HepG2 (cell line): ENCODE data around the gene GALNT11. TPM values are rescaled to one million over a fixed set of nuclear protein-coding genes. Genes with fewer than 3 reads are reported as not detected.

ENCODE experiments used
- ATAC-seq: fragments of 200-7000 bp; cut with Tn5 transposase; 3 replicates; pipeline ENCODE4 v1.9.1; 2020; ENCODE audit warnings: mild to moderate bottlenecking, moderate library complexity
- BruUV-seq: library from RNA; stranded (reverse); fragments of 400-500 nt; replicated peaks from 2 replicates; lab custom pipeline; 2021; lab: Mats Ljungman, UMichigan
- CTCF ChIA-PET: fragments of 300-600 bp; formaldehyde crosslinking; extraction: SDS; loops from one replicate; lab custom pipeline; 2021; ENCODE audit warnings: low total read pairs, inconsistent platforms, low intra/inter-chr PET ratio; lab: Yijun Ruan, JAX
- POLR2A ChIA-PET: fragments of 350-600 bp; sonication (Branson Sonifier 250); formaldehyde crosslinking; loops from one replicate; lab custom pipeline; 2020; ENCODE audit warnings: antibody characterized with exemption, inconsistent platforms; lab: Yijun Ruan, JAX
- DNase-seq: peaks from one replicate; pipeline ENCODE4 v3.0.0-alpha.2; 2015; ENCODE audit warnings: low spot score
- FAIRE-seq: peaks from 3 replicates; lab custom pipeline; 2011; peaks lifted over from hg19 to GRCh38; lab: Jason Lieb, UNC
- H2AFZ ChIP-seq: one replicate; pipeline ENCODE4 v1.6.1; 2011; ENCODE audit warnings: low read length, inconsistent platforms
- H3K27ac ChIP-seq: fragments of 300-600 bp; 3 replicates; pipeline ENCODE4 v1.8.0; 2011; ENCODE audit warnings: mixed run types, mild to moderate bottlenecking, mixed read lengths, low read length, inconsistent platforms; ENCODE audit not compliant: insufficient read depth; ENCODE audit errors: extremely low read length
- H3K27me3 ChIP-seq, 2 experiments: fragments of 200-600 bp in 1 of 2; 2 replicates in 1 of 2; 3 replicates in 1 of 2; pipeline versions ENCODE4 v1.6.0 to v1.8.0; 2011; ENCODE audit warnings: low read length in 2 of 2, mild to moderate bottlenecking in 2 of 2, moderate library complexity in 2 of 2, inconsistent platforms in 1 of 2; ENCODE audit not compliant: insufficient read depth in 2 of 2, control insufficient read depth in 1 of 2
- H3K36me3 ChIP-seq, 2 experiments: fragments of 200-600 bp in 1 of 2; replicated peaks in 1 of 2; 2 replicates in 1 of 2; 3 replicates in 1 of 2; pipeline versions ENCODE4 v1.5.1 to v1.8.0; 2011; ENCODE audit warnings: low read length in 2 of 2, inconsistent platforms in 1 of 2; ENCODE audit not compliant: insufficient read depth in 2 of 2, control insufficient read depth in 1 of 2
- H3K4me1 ChIP-seq: 2 replicates; pipeline ENCODE4 v1.5.1; 2012; ENCODE audit warnings: low read length, inconsistent platforms; ENCODE audit not compliant: insufficient read depth
- H3K4me2 ChIP-seq: 2 replicates; pipeline ENCODE4 v1.6.0; 2011; ENCODE audit warnings: low read depth, low read length, inconsistent platforms
- H3K4me3 ChIP-seq, 3 experiments: fragments of 200-600 bp in 1 of 3; sonication (generic), shearing (Covaris generic) in 1 of 3; replicated peaks in 1 of 3; 2 replicates each; pipeline ENCODE4 v1.5.1; 2011 to 2016; ENCODE audit warnings: low read length in 3 of 3, inconsistent platforms in 2 of 3, low read depth in 2 of 3, mild to moderate bottlenecking in 2 of 3, control low read depth in 1 of 3, mixed read lengths in 1 of 3; ENCODE audit not compliant: insufficient read depth in 1 of 3
- H3K79me2 ChIP-seq: one replicate; pipeline ENCODE4 v1.6.1; 2011; ENCODE audit warnings: low read length, inconsistent platforms; ENCODE audit not compliant: insufficient read depth
- H3K9ac ChIP-seq: 2 replicates; pipeline ENCODE4 v1.6.0; 2011; ENCODE audit warnings: mild to moderate bottlenecking, low read depth, low read length, inconsistent platforms; ENCODE audit not compliant: insufficient read depth
- H3K9me3 ChIP-seq: 2 replicates; pipeline ENCODE4 v1.5.1; 2012; ENCODE audit warnings: mild to moderate bottlenecking, low read length
- H4K20me1 ChIP-seq: 2 replicates; pipeline ENCODE4 v1.6.0; 2011; ENCODE audit warnings: inconsistent platforms, mild to moderate bottlenecking, low read length, moderate library complexity; ENCODE audit not compliant: insufficient read depth
- ASH2L ChIP-seq: fragments of 300-600, 200-600 bp; sonication (generic); IDR thresholded peaks from 2 replicates; pipeline ENCODE4 v1.7.0; 2017; ENCODE audit warnings: low read depth, mild to moderate bottlenecking, moderate library complexity, mixed read lengths, low read length; ENCODE audit not compliant: insufficient read length
- BORCS8-MEF2B ChIP-seq: sonication (generic); formaldehyde crosslinking; IDR thresholded peaks from 2 replicates; pipeline ENCODE4 v1.8.0; 2022; ENCODE audit warnings: mild to moderate bottlenecking, missing genetic modification reagents
- HDAC2 ChIP-seq: sonication (generic); formaldehyde crosslinking; IDR thresholded peaks from 2 replicates; pipeline ENCODE4 v1.4.0; 2020; ENCODE audit warnings: missing genetic modification reagents
- HIVEP1 ChIP-seq: sonication (generic); formaldehyde crosslinking; IDR thresholded peaks from 2 replicates; pipeline ENCODE4 v1.4.0; 2020; ENCODE audit warnings: mild to moderate bottlenecking, missing genetic modification reagents
- IRF2 ChIP-seq: IDR thresholded peaks from 2 replicates; pipeline ENCODE4 v1.6.1; 2018; ENCODE audit warnings: missing genetic modification reagents, missing compliant biosample characterization
- MBD4 ChIP-seq: IDR thresholded peaks from 2 replicates; pipeline ENCODE4 v1.6.1; 2012; ENCODE audit warnings: low read length, inconsistent platforms, borderline replicate concordance
- PRMT3 ChIP-seq: sonication (generic); formaldehyde crosslinking; IDR thresholded peaks from 2 replicates; pipeline ENCODE4 v1.8.1; 2022; ENCODE audit warnings: low read depth, mild to moderate bottlenecking, moderate library complexity, missing genetic modification reagents, borderline replicate concordance
- SNAPC2 ChIP-seq: sonication (generic); formaldehyde crosslinking; IDR thresholded peaks from 2 replicates; pipeline ENCODE4 v1.8.1; 2022; ENCODE audit warnings: mild to moderate bottlenecking, missing genetic modification reagents
- SRSF1 ChIP-seq: fragments of 200-400 bp; formaldehyde crosslinking; optimal IDR thresholded peaks from 2 replicates; pipeline ENCODE3; 2017; ENCODE audit warnings: mild to moderate bottlenecking, low read depth, low read length, moderate library complexity
- ZMAT3 ChIP-seq: sonication (generic); formaldehyde crosslinking; conservative IDR thresholded peaks from 2 replicates; pipeline ENCODE4 v1.7.0; 2021; ENCODE audit warnings: missing genetic modification reagents
- ZNF619 ChIP-seq: sonication (generic); formaldehyde crosslinking; IDR thresholded peaks from 2 replicates; pipeline ENCODE4 v1.4.0; 2020; ENCODE audit warnings: mild to moderate bottlenecking, missing genetic modification reagents
- ZNF792 ChIP-seq: IDR thresholded peaks from 2 replicates; pipeline ENCODE4 v1.6.1; 2016
- WGBS: methylation state at CpG from one replicate; pipeline ENCODE4 v1.1.6; 2017; ENCODE audit warnings: low lambda C conversion rate; 5-methylcytosine and 5-hydroxymethylcytosine counted together
- in situ Hi-C: cut with HindIII; loops from 2 replicates; pipeline ENCODE4 v1.10.0; 2017; ENCODE audit warnings: low pct_unique_long_range_greater_than_20kb; ENCODE audit not compliant: extremely low pct_ligation_motif_present
- intact Hi-C: fragments of 100-400 bp; cut with micrococcal nuclease; formaldehyde crosslinking; loops from one replicate; pipeline ENCODE4 v1.10.0; 2022; ENCODE audit not compliant: unreplicated experiment
- polyA plus RNA-seq, 8 experiments: library from polyadenylated mRNA; depleted of rRNA in 3 of 8; stranded (reverse) in 7 of 8; unstranded in 1 of 8; fragments of >200 nt; fragmentation: Illumina TruSeq in 4 of 8; extraction: Trizol in 4 of 8; gene quantifications; 2 replicates each; pipeline versions ENCODE4 v1.2.1 to v1.2.3, GENCODE V29; 2011 to 2016; ENCODE audit warnings: low read depth in 4 of 8, missing spikeins in 1 of 8, mixed read lengths in 1 of 8; ENCODE audit not compliant: insufficient read depth in 1 of 8
- total RNA-seq, 5 experiments: library from RNA; depleted of rRNA; stranded (reverse); fragments of >200 nt; fragmentation: Illumina TruSeq; extraction: Trizol; gene quantifications; 2 replicates each; pipeline ENCODE4 v1.2.3, GENCODE V29; 2016; ENCODE audit warnings: low read depth in 1 of 5
- TF ChIP-seq, protein P1 (sequence below): sonication (generic); formaldehyde crosslinking; IDR thresholded peaks from 2 replicates; pipeline ENCODE4 v1.8.1; 2022; ENCODE audit warnings: low read depth, mild to moderate bottlenecking, missing genetic modification reagents
- TF ChIP-seq, protein P2 (sequence below): sonication (generic); formaldehyde crosslinking; IDR thresholded peaks from 2 replicates; pipeline ENCODE4 v1.8.1; 2023; ENCODE audit warnings: missing genetic modification reagents, mild to moderate bottlenecking, borderline replicate concordance
- TF ChIP-seq, protein P3 (sequence below): sonication (generic); formaldehyde crosslinking; IDR thresholded peaks from 2 replicates; pipeline ENCODE4 v1.4.0; 2020; ENCODE audit warnings: missing genetic modification reagents, borderline replicate concordance
- TF ChIP-seq, protein P4 (sequence below): sonication (generic); formaldehyde crosslinking; IDR thresholded peaks from 2 replicates; pipeline ENCODE4 v1.5.0; 2020; ENCODE audit warnings: mild to moderate bottlenecking, missing genetic modification reagents, borderline replicate concordance

GALNT11 gene
- total and polyA plus RNA-seq, 2 of the 13 experiments (the other 11 are each of a cell fraction or from before 2014, with no cell fraction given) = 9.3 to 16.3 TPM

DNA sequence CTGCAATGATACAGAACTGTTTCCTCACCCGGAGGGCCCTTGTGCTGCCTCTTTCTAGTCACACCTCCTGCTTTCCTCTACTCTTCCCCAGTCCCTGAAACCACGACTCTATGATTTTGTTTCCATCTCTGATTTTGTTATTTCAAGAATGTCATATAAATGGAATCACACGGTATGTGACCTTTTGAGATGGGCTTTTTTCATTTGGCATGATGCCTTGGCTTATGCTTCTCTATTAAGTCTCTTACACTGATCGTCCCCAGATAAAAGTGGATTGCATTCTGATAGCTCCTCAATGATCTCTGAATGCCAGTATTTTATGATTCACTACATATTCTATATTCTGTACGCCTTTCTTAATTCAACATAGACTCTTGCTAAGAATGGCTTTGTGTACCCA, 78.2 kb downstream of the GALNT11 start:
- Histone ChIP-seq H3K9me3 (no peaks in the 10 kb centered on the region), H2AFZ (no peak overlapping the region), H3K36me3 (peaks cover 0 to 7% of the 10 kb centered on the region in 2 experiments; a peak in 2 of 5 replicates), H3K79me2 (no peaks in the 10 kb centered on the region), H3K9ac (no peak overlapping the region), H4K20me1 (no peaks in the 10 kb centered on the region), H3K27me3 (no peaks in the 10 kb centered on the region), H3K4me2 (no peak overlapping the region), H3K4me1 (no peaks in the 10 kb centered on the region), H3K4me3 (no peak overlapping the region), H3K27ac (no peak overlapping the region)
- POLR2A ChIA-PET = no interaction called here
- FAIRE-seq (no peak), DNase-seq (no peak), ATAC-seq (no peak)
- in situ Hi-C loops (no loop called here), intact Hi-C loops (no loop called here)
- WGBS = 95% methylated on average over 5 of the region's 5 CpGs
- CTCF ChIA-PET = no interaction called here
- no TSS peak for BruUV-seq
- no peak for TF ChIP-seq HIVEP1
- no peak for TF ChIP-seq PRMT3 (CRISPR knock-in tag)
- no peak for TF ChIP-seq SNAPC2 (CRISPR knock-in tag)
- no peak for TF ChIP-seq ZNF619 (CRISPR knock-in tag)
- no peak for TF ChIP-seq BORCS8-MEF2B
- TF ChIP-seq ASH2L = no peak
- TF ChIP-seq IRF2 (CRISPR knock-in tag) = no peak
- no peak for TF ChIP-seq MBD4
- no peak for TF ChIP-seq SRSF1
- TF ChIP-seq, protein P1, sequence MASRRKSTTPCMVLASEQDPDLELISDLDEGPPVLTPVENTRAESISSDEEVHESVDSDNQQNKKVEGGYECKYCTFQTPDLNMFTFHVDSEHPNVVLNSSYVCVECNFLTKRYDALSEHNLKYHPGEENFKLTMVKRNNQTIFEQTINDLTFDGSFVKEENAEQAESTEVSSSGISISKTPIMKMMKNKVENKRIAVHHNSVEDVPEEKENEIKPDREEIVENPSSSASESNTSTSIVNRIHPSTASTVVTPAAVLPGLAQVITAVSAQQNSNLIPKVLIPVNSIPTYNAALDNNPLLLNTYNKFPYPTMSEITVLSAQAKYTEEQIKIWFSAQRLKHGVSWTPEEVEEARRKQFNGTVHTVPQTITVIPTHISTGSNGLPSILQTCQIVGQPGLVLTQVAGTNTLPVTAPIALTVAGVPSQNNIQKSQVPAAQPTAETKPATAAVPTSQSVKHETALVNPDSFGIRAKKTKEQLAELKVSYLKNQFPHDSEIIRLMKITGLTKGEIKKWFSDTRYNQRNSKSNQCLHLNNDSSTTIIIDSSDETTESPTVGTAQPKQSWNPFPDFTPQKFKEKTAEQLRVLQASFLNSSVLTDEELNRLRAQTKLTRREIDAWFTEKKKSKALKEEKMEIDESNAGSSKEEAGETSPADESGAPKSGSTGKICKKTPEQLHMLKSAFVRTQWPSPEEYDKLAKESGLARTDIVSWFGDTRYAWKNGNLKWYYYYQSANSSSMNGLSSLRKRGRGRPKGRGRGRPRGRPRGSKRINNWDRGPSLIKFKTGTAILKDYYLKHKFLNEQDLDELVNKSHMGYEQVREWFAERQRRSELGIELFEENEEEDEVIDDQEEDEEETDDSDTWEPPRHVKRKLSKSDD (CRISPR knock-in tag) = no peak
- TF ChIP-seq, protein P2, sequence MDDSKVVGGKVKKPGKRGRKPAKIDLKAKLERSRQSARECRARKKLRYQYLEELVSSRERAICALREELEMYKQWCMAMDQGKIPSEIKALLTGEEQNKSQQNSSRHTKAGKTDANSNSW (CRISPR knock-in tag) = no peak
- no peak for TF ChIP-seq ZNF792 (CRISPR knock-in tag)
- TF ChIP-seq, protein P3, sequence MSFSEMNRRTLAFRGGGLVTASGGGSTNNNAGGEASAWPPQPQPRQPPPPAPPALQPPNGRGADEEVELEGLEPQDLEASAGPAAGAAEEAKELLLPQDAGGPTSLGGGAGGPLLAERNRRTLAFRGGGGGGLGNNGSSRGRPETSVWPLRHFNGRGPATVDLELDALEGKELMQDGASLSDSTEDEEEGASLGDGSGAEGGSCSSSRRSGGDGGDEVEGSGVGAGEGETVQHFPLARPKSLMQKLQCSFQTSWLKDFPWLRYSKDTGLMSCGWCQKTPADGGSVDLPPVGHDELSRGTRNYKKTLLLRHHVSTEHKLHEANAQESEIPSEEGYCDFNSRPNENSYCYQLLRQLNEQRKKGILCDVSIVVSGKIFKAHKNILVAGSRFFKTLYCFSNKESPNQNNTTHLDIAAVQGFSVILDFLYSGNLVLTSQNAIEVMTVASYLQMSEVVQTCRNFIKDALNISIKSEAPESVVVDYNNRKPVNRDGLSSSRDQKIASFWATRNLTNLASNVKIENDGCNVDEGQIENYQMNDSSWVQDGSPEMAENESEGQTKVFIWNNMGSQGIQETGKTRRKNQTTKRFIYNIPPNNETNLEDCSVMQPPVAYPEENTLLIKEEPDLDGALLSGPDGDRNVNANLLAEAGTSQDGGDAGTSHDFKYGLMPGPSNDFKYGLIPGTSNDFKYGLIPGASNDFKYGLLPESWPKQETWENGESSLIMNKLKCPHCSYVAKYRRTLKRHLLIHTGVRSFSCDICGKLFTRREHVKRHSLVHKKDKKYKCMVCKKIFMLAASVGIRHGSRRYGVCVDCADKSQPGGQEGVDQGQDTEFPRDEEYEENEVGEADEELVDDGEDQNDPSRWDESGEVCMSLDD (CRISPR knock-in tag) = no peak
- no peak for TF ChIP-seq HDAC2 (CRISPR knock-in tag)
- TF ChIP-seq, protein P4, sequence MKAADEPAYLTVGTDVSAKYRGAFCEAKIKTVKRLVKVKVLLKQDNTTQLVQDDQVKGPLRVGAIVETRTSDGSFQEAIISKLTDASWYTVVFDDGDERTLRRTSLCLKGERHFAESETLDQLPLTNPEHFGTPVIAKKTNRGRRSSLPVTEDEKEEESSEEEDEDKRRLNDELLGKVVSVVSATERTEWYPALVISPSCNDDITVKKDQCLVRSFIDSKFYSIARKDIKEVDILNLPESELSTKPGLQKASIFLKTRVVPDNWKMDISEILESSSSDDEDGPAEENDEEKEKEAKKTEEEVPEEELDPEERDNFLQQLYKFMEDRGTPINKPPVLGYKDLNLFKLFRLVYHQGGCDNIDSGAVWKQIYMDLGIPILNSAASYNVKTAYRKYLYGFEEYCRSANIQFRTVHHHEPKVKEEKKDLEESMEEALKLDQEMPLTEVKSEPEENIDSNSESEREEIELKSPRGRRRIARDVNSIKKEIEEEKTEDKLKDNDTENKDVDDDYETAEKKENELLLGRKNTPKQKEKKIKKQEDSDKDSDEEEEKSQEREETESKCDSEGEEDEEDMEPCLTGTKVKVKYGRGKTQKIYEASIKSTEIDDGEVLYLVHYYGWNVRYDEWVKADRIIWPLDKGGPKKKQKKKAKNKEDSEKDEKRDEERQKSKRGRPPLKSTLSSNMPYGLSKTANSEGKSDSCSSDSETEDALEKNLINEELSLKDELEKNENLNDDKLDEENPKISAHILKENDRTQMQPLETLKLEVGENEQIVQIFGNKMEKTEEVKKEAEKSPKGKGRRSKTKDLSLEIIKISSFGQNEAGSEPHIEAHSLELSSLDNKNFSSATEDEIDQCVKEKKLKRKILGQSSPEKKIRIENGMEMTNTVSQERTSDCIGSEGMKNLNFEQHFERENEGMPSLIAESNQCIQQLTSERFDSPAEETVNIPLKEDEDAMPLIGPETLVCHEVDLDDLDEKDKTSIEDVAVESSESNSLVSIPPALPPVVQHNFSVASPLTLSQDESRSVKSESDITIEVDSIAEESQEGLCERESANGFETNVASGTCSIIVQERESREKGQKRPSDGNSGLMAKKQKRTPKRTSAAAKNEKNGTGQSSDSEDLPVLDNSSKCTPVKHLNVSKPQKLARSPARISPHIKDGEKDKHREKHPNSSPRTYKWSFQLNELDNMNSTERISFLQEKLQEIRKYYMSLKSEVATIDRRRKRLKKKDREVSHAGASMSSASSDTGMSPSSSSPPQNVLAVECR = no peak
- TF ChIP-seq ZMAT3 = no peak
